ENCODE data around the gene ADAMTS16. TPM values are rescaled to one million over a fixed set of nuclear protein-coding genes. Genes with fewer than 3 reads are reported as not detected.

ADAMTS16 gene
- total RNA-seq, 1 experiment from 2014 or later, result not detected

DNA sequence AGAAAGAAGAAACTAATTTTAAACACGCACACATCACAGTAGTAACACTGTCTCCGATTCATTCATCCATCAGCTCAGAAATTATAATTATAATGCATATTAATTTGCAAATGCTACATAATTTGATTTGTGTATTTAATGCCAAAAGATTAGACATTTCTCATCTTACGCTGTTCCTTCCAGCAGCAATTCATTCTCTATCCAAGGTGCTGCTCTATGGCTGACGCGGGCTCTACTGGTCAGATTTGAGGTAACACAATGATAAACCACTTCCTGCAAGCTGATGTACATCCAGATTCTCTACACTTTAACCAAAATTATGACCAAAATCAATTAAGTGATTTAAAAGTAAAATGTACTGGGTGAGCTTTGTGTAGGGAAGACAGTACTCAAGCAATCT, 204.5 kb downstream of the ADAMTS16 start:
- no peak overlapping the region for H3K9ac ChIP-seq (ENCODE audit: low read length)
- no peak overlapping the region for H3K27ac ChIP-seq (ENCODE audit: low read length)

DNA sequence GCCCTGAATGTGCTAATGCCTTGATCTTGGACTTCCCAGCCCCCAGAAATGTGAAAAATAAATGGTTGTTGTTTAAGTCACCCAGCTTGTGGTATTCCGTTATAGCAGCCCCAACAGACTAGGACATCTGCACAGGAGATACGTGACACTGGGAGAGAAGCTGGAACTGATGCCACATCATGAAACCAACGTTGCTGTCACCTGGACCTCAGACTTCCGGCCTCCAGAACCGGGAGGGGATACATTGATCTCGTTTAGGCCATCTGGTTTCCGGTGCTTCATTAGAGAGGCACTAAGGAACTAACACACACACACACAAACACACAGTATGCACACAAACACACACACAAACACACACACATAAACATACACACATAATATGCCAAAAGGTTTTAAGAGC, 207.3 kb downstream of the ADAMTS16 start:
- no peak overlapping the region for H2AFZ ChIP-seq (ENCODE audit: low read length)

More for the DNA sequence above, 204.5 kb downstream of the ADAMTS16 start:
- Histone ChIP-seq H3K4me2 (ENCODE audit: low read depth, low read length, poor library complexity, severe bottlenecking) (no peak overlapping the region), H3K4me1 (ENCODE audit: low read length) (no peaks in the 10 kb centered on the region), H3K79me2 (ENCODE audit: low read length) (no peaks in the 10 kb centered on the region), H3K9me2 (replicated peaks; ENCODE audit: insufficient read depth, low read length) (no peaks in the 10 kb centered on the region), H3K36me3 (ENCODE audit: insufficient read depth, low read length) (no peaks in the 10 kb centered on the region), H4K20me1 (ENCODE audit: insufficient read depth, low read depth, low read length) (no peaks in the 10 kb centered on the region), H3K4me3 (ENCODE audit: low read length) (no peak overlapping the region), H3K27me3 (ENCODE audit: low read length) (no peaks in the 10 kb centered on the region; the same call in 1 of the 2 replicates), H2AFZ (ENCODE audit: low read length) (no peak overlapping the region), H3K9me3 (ENCODE audit: low read length) (no peaks in the 10 kb centered on the region)
- DNase-seq, result no peak

DNA sequence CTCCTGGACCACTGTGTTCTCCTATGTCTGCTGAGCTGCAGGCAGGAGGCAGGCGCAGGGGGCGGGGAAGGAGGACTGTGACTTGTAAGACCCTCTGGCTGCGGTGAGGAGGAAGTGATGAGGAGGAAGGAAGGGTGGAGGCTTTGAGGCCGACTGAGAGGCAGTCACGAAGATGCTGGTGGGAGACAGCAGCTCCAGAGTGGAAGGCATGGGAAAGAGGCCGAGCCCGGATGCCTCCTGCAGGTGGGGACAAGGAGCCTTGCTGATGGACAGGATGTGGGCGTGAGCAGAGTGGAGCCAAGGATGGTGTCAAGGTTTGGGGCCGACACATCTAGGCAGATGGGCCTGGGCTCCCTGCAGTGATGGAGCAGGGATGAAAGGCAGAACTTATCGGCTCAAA, 208.0 kb downstream of the ADAMTS16 start:
- Histone ChIP-seq H3K36me3 (ENCODE audit: insufficient read depth, low read length) (no peaks in the 10 kb centered on the region), H3K4me3 (ENCODE audit: low read length) (no peak overlapping the region), H2AFZ (ENCODE audit: low read length) (no peak overlapping the region), H3K9ac (ENCODE audit: low read length) (no peak overlapping the region), H3K79me2 (ENCODE audit: low read length) (no peaks in the 10 kb centered on the region), H3K4me2 (ENCODE audit: low read depth, low read length, poor library complexity, severe bottlenecking) (no peak overlapping the region), H3K27me3 (ENCODE audit: low read length) (no peaks in the 10 kb centered on the region; the same call in 1 of the 2 replicates), H4K20me1 (ENCODE audit: insufficient read depth, low read depth, low read length) (no peaks in the 10 kb centered on the region), H3K4me1 (ENCODE audit: low read length) (no peaks in the 10 kb centered on the region), H3K9me3 (ENCODE audit: low read length) (no peaks in the 10 kb centered on the region), H3K27ac (ENCODE audit: low read length) (no peak overlapping the region), H3K9me2 (replicated peaks; ENCODE audit: insufficient read depth, low read length) (no peaks in the 10 kb centered on the region)
- no peak for DNase-seq

More for the DNA sequence above, 207.3 kb downstream of the ADAMTS16 start:
- no peaks in the 10 kb centered on the region for H3K9me3 ChIP-seq (ENCODE audit: low read length)
- no peak overlapping the region for H3K9ac ChIP-seq (ENCODE audit: low read length)
- no peak overlapping the region for H3K27ac ChIP-seq (ENCODE audit: low read length)
- H3K4me1 ChIP-seq (ENCODE audit: low read length), result no peaks in the 10 kb centered on the region
- no peaks in the 10 kb centered on the region; the same call in 1 of the 2 replicates for H3K27me3 ChIP-seq (ENCODE audit: low read length)
- no peak overlapping the region for H3K4me2 ChIP-seq (ENCODE audit: low read depth, low read length, poor library complexity, severe bottlenecking)
- no peaks in the 10 kb centered on the region for H4K20me1 ChIP-seq (ENCODE audit: insufficient read depth, low read depth, low read length)
- H3K36me3 ChIP-seq (ENCODE audit: insufficient read depth, low read length), result no peaks in the 10 kb centered on the region
- H3K79me2 ChIP-seq (ENCODE audit: low read length), result no peaks in the 10 kb centered on the region
- DNase-seq, result no peak
- H3K4me3 ChIP-seq (ENCODE audit: low read length), result no peak overlapping the region
- no peaks in the 10 kb centered on the region for H3K9me2 ChIP-seq (replicated peaks; ENCODE audit: insufficient read depth, low read length)

DNA sequence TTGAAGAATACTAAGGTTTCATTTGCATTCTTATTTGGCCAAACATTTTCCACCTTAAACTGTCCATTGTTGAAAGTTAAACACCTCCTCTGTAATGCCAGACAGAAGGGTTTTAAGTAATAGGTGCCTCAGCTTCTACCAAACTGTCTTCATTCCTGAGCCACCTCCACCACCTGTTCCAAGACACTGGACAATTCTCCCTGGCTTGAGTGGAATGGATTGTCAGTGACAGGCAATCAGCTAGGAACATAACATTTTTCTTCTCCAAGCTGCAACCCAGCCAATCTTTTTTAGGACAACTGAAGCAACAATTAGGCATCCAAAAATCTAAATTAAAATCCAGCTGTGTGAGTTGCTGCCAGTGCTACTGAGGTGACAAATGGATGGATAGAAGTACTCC, 208.4 kb downstream of the ADAMTS16 start:
- no peaks in the 10 kb centered on the region for H3K79me2 ChIP-seq (ENCODE audit: low read length)
- H3K4me2 ChIP-seq (ENCODE audit: low read depth, low read length, poor library complexity, severe bottlenecking), result no peak overlapping the region
- H3K27me3 ChIP-seq (ENCODE audit: low read length), result no peaks in the 10 kb centered on the region; the same call in 1 of the 2 replicates
- no peaks in the 10 kb centered on the region for H4K20me1 ChIP-seq (ENCODE audit: insufficient read depth, low read depth, low read length)
- DNase-seq, result no peak
- H3K9me3 ChIP-seq (ENCODE audit: low read length), result no peaks in the 10 kb centered on the region
- no peaks in the 10 kb centered on the region for H3K9me2 ChIP-seq (replicated peaks; ENCODE audit: insufficient read depth, low read length)
- H3K4me3 ChIP-seq (ENCODE audit: low read length), result no peak overlapping the region
- no peak overlapping the region for H2AFZ ChIP-seq (ENCODE audit: low read length)
- no peaks in the 10 kb centered on the region for H3K4me1 ChIP-seq (ENCODE audit: low read length)
- H3K36me3 ChIP-seq (ENCODE audit: insufficient read depth, low read length), result no peaks in the 10 kb centered on the region
- no peak overlapping the region for H3K27ac ChIP-seq (ENCODE audit: low read length)
- H3K9ac ChIP-seq (ENCODE audit: low read length), result no peak overlapping the region

DNA sequence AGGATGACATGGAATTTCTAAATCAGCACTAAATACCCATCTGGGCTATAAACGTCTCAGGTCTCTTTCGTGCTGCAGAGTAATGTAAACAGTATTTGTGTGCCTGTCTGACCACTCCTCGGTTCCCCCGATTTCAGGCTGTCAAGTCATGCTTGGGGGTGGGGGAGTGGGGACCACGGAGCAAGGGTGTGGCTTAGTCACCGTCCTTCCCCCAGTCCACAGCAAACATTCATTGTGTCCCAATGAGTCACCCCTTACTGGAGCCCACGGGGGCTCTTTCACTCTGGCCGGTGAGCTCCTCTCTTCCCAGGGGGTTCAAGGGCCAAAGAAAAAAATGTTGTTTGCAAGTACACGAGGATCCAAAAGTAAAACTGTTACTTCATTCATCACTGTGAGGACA, 210.0 kb downstream of the ADAMTS16 start:
- H2AFZ ChIP-seq (ENCODE audit: low read length), result no peak overlapping the region

DNA sequence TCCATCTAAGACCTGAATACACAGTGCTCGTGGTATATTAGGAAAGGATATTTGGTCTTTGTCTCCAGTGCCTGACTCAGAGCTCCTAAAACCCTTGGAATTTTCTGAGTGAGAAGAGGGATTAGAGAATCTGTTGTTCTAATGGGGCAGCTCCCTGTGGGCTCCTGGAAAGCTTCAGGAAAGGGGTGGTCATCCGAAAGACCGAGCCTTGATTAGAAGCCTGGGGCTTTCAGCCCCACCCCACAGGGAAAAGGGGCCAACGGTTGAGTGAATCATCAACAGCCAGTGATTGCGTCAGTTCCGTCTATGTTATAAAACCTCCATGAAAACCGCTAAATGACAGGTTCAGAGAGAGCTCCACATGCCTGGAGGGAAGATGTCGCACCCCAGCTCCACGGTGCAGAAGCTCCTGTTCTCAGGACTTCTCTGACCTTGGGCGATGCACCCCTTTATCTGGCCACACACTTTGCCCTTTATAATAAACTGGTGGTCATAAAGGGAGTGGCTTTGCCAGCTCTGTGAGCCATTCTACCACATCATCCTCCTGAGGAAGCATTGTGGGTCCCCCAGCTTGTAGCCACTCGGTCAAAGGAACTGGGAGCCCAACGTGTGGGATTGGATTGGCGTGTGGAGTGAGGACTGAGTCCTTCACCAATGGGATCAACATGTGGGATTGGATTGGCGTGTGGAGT, 211.3 kb downstream of the ADAMTS16 start:
- DNase-seq, result no peak
- no peaks in the 10 kb centered on the region for H3K4me1 ChIP-seq (ENCODE audit: low read length)
- no peaks in the 10 kb centered on the region for H3K9me3 ChIP-seq (ENCODE audit: low read length)
- H4K20me1 ChIP-seq (ENCODE audit: insufficient read depth, low read depth, low read length), result no peaks in the 10 kb centered on the region
- no peak overlapping the region for H3K27ac ChIP-seq (ENCODE audit: low read length)
- H3K4me3 ChIP-seq (ENCODE audit: low read length), result no peak overlapping the region
- H2AFZ ChIP-seq (ENCODE audit: low read length), result no peak overlapping the region
- no peak overlapping the region for H3K9ac ChIP-seq (ENCODE audit: low read length)
- H3K36me3 ChIP-seq (ENCODE audit: insufficient read depth, low read length), result no peaks in the 10 kb centered on the region
- no peaks in the 10 kb centered on the region for H3K9me2 ChIP-seq (replicated peaks; ENCODE audit: insufficient read depth, low read length)
- no peak overlapping the region for H3K4me2 ChIP-seq (ENCODE audit: low read depth, low read length, poor library complexity, severe bottlenecking)
- H3K27me3 ChIP-seq (ENCODE audit: low read length), result no peaks in the 10 kb centered on the region
- H3K79me2 ChIP-seq (ENCODE audit: low read length), result no peaks in the 10 kb centered on the region

More for the DNA sequence above, 210.0 kb downstream of the ADAMTS16 start:
- Histone ChIP-seq H3K9ac (ENCODE audit: low read length) (no peak overlapping the region), H3K4me2 (ENCODE audit: low read depth, low read length, poor library complexity, severe bottlenecking) (no peak overlapping the region), H3K27ac (ENCODE audit: low read length) (no peak overlapping the region), H3K4me1 (ENCODE audit: low read length) (no peaks in the 10 kb centered on the region), H3K79me2 (ENCODE audit: low read length) (no peaks in the 10 kb centered on the region), H3K9me2 (replicated peaks; ENCODE audit: insufficient read depth, low read length) (no peaks in the 10 kb centered on the region), H4K20me1 (ENCODE audit: insufficient read depth, low read depth, low read length) (no peaks in the 10 kb centered on the region), H3K36me3 (ENCODE audit: insufficient read depth, low read length) (no peaks in the 10 kb centered on the region), H3K4me3 (ENCODE audit: low read length) (no peak overlapping the region), H3K9me3 (ENCODE audit: low read length) (no peaks in the 10 kb centered on the region), H3K27me3 (ENCODE audit: low read length) (no peaks in the 10 kb centered on the region)
- DNase-seq, result no peak

DNA sequence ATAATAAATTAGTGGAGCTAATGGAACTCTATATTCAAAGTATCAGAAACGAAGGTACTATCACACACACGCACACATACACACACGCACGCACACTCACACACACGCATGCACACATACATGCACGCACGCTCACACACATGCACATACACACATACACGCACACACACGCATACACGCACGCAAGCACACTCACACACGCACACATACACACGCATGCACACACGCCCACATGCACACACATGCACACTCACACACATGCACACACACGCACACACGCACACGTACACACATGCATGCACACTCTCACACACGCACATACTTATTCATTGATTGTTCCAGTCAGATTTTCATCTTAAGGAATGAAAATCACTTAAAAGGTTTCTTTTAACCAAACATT, 212.5 kb downstream of the ADAMTS16 start:
- no peak overlapping the region for H3K4me3 ChIP-seq (ENCODE audit: low read length)
- no peak overlapping the region for H3K9ac ChIP-seq (ENCODE audit: low read length)
- no peak overlapping the region for H3K27ac ChIP-seq (ENCODE audit: low read length)
- H4K20me1 ChIP-seq (ENCODE audit: insufficient read depth, low read depth, low read length), result no peaks in the 10 kb centered on the region
- H3K36me3 ChIP-seq (ENCODE audit: insufficient read depth, low read length), result no peaks in the 10 kb centered on the region
- no peaks in the 10 kb centered on the region for H3K9me3 ChIP-seq (ENCODE audit: low read length)
- no peak for DNase-seq
- no peak overlapping the region for H2AFZ ChIP-seq (ENCODE audit: low read length)
- no peaks in the 10 kb centered on the region for H3K79me2 ChIP-seq (ENCODE audit: low read length)
- no peak overlapping the region for H3K4me2 ChIP-seq (ENCODE audit: low read depth, low read length, poor library complexity, severe bottlenecking)
- H3K4me1 ChIP-seq (ENCODE audit: low read length), result no peaks in the 10 kb centered on the region
- no peaks in the 10 kb centered on the region for H3K27me3 ChIP-seq (ENCODE audit: low read length)
- H3K9me2 ChIP-seq (replicated peaks; ENCODE audit: insufficient read depth, low read length), result no peaks in the 10 kb centered on the region

DNA sequence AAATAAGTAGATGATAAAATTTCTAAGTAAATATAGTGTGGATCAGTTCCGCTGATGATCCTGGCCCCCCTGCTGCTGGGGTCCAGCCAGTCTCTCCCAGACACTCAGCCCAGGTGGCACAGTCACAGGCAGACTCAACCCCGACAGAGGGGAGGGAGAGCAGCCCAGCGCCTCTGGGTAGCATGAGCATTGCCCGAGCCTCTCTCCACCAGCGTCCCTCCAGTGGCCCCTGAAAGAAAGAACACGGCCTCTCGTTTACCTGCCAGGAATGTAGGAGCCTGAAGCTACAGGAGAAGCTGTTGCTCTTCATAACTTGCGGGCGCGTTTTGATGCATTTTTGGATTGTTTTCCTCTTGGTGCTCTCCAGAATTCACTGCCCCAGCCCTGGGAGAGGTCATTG, 213.6 kb downstream of the ADAMTS16 start:
- no peak overlapping the region for H3K9ac ChIP-seq (ENCODE audit: low read length)

More for the DNA sequence above, 213.6 kb downstream of the ADAMTS16 start:
- no peak overlapping the region for H3K4me3 ChIP-seq (ENCODE audit: low read length)
- H3K36me3 ChIP-seq (ENCODE audit: insufficient read depth, low read length), result no peaks in the 10 kb centered on the region
- no peaks in the 10 kb centered on the region for H3K9me2 ChIP-seq (replicated peaks; ENCODE audit: insufficient read depth, low read length)
- H3K4me2 ChIP-seq (ENCODE audit: low read depth, low read length, poor library complexity, severe bottlenecking), result no peak overlapping the region
- H3K9me3 ChIP-seq (ENCODE audit: low read length), result no peaks in the 10 kb centered on the region
- no peaks in the 10 kb centered on the region for H4K20me1 ChIP-seq (ENCODE audit: insufficient read depth, low read depth, low read length)
- no peak for DNase-seq
- H3K4me1 ChIP-seq (ENCODE audit: low read length), result no peaks in the 10 kb centered on the region
- H3K79me2 ChIP-seq (ENCODE audit: low read length), result no peaks in the 10 kb centered on the region
- H3K27me3 ChIP-seq (ENCODE audit: low read length), result no peaks in the 10 kb centered on the region
- H3K27ac ChIP-seq (ENCODE audit: low read length), result no peak overlapping the region
- no peak overlapping the region for H2AFZ ChIP-seq (ENCODE audit: low read length)
